ENCODE measurements around the gene PPP1R36. TPM values are rescaled to one million over a fixed set of nuclear protein-coding genes. Genes with fewer than 3 reads are reported as not detected.
"Not testable (repeated sequence)": the region's sequence is repeated elsewhere in the genome, so short reads cannot be mapped to it uniquely, and the experiment has no call there.

Gene PPP1R36
- total and polyA plus RNA-seq, 2 of the 8 experiments (the other 6 are each of a cell fraction or from before 2014, with no cell fraction given) = 0.39 to 0.93 TPM

DNA sequence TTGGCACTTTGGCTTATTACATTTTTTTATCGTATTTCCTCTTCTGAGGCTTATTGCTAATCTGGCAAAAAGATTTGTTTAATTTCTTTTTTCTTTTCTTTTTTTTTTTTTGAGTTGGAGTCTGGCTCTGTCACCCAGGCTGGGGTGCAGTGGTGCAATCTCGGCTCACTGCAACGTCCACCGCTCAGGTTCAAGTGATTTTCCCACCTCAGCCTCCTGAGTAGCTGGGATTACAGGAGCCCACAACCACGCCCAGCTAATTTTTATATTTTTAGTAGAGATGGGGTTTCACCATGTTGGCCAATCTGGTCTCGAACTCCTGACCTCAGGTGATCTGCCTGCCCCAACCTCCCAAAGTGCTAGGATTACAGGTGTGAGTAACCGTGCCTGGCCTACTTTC, 19.9 kb downstream of the PPP1R36 start:
- not testable (repeated sequence) for H3K23me2 ChIP-seq (ENCODE audit: low read depth, low read length); H2BK20ac ChIP-seq (ENCODE audit: low read length); H2BK12ac ChIP-seq (ENCODE audit: low read depth, low read length); H3K18ac ChIP-seq (ENCODE audit: extremely low read depth, low read length); DNase-seq (ENCODE audit: low read depth in 1 of 2, low spot score in 2 of 2); H3K27ac ChIP-seq (ENCODE audit: low read depth, low read length); H3K4me2 ChIP-seq (ENCODE audit: insufficient read depth in 1 of 2, low read depth in 2 of 2, low read length in 2 of 2); H3K27me3 ChIP-seq (replicated peaks in 1 of 4; ENCODE audit: control insufficient read depth in 3 of 4, extremely low read depth in 1 of 4, insufficient read depth in 3 of 4, low read length in 3 of 4); H2AK5ac ChIP-seq (ENCODE audit: low read depth, low read length); H3K79me2 ChIP-seq (ENCODE audit: control insufficient read depth in 1 of 2, insufficient read depth in 2 of 2, low read length in 2 of 2); H4K20me1 ChIP-seq (replicated peaks in 1 of 2; ENCODE audit: control insufficient read depth in 1 of 2, insufficient read depth in 2 of 2, low read length in 2 of 2); H3K4ac ChIP-seq (replicated peaks; ENCODE audit: insufficient read length, low read depth, low read length); H3K14ac ChIP-seq (ENCODE audit: insufficient read length); H3K4me3 ChIP-seq (ENCODE audit: extremely low read depth in 1 of 4, insufficient read depth in 2 of 4, low read depth in 3 of 4, low read length in 4 of 4); H2BK120ac ChIP-seq (replicated peaks; ENCODE audit: low read depth, low read length); H3K9me3 ChIP-seq (ENCODE audit: insufficient read depth in 2 of 2, low read depth in 1 of 2, low read length in 1 of 2); H4K5ac ChIP-seq (ENCODE audit: insufficient read length, low read depth, low read length); H2BK15ac ChIP-seq (ENCODE audit: low read length); H3K9ac ChIP-seq (replicated peaks in 1 of 4; ENCODE audit: extremely low read depth in 1 of 4, low read depth in 3 of 4, low read length in 3 of 4); H3K36me3 ChIP-seq (ENCODE audit: control insufficient read depth in 2 of 4, insufficient read depth in 4 of 4, low read length in 3 of 4); H4K8ac ChIP-seq (ENCODE audit: extremely low read depth, insufficient read depth, low read length); H2BK5ac ChIP-seq (ENCODE audit: low read depth, low read length); H3K23ac ChIP-seq (ENCODE audit: insufficient read length); H3K79me1 ChIP-seq (ENCODE audit: low read depth, low read length); H4K91ac ChIP-seq (replicated peaks; ENCODE audit: insufficient read length, low read length); H3K56ac ChIP-seq (replicated peaks; ENCODE audit: insufficient read length, low read depth, low read length); FAIRE-seq; H2AFZ ChIP-seq (ENCODE audit: low read length)
- ChIA-PET POLR2A (ENCODE audit: partially characterized antibody) (interaction anchor here (1.0 to 1.4 kb wide), 2 partner anchors 29 to 65 kb away, joined by 3 read pairs; partner anchors contain the start of genes HSPA2 and ZBTB1), CTCF (ENCODE audit: partially characterized antibody) (interaction anchor here (0.9 to 1.2 kb wide), 2 partner anchors 29 to 66 kb away, joined by 3 read pairs; partner anchors contain the start of gene HSPA2)
- H3K4me1 ChIP-seq (replicated peaks in 1 of 4; ENCODE audit: control insufficient read depth in 3 of 4, insufficient read depth in 4 of 4, low read length in 3 of 4) = peaks cover 3 to 12% (median 7%) of the 10 kb centered on the region in 4 experiments; a peak in 6 of 7 replicates
- WGBS, 2 experiments (ENCODE audit: extremely low coverage in 1 of 2, insufficient coverage in 1 of 2, insufficient read length in 1 of 2, insufficient replicate concordance in 2 of 2, low coverage in 1 of 2, low lambda C conversion rate in 2 of 2, missing lambda C conversion rate in 1 of 2) = 88% methylated on average over 4 of the region's 7 CpGs; no CpG with 5 or more reads in 1 of the 2 experiments
